ENCODE measurements around the gene ZNF365.

DNA sequence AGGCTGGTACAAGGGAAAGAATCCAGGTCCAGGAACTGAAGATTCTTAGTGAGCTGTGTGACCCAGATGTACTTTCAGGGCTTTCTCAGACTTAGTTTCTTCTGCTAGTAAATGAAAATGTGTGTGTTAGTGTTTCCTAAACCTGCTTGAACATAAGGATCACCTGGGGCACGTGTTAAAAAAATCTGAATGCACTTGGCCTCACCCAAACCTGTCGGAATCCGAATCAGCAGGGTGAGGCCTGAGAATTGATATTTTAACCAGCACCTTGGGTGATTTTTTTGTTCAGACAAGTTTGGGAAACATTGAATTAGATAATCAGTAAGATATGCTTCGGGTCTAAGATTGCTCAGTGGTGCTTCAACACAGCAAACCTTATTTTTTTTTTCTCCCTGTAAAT lies 59.7 kb downstream of the ZNF365 start:
- TF ChIP-seq, protein P1, sequence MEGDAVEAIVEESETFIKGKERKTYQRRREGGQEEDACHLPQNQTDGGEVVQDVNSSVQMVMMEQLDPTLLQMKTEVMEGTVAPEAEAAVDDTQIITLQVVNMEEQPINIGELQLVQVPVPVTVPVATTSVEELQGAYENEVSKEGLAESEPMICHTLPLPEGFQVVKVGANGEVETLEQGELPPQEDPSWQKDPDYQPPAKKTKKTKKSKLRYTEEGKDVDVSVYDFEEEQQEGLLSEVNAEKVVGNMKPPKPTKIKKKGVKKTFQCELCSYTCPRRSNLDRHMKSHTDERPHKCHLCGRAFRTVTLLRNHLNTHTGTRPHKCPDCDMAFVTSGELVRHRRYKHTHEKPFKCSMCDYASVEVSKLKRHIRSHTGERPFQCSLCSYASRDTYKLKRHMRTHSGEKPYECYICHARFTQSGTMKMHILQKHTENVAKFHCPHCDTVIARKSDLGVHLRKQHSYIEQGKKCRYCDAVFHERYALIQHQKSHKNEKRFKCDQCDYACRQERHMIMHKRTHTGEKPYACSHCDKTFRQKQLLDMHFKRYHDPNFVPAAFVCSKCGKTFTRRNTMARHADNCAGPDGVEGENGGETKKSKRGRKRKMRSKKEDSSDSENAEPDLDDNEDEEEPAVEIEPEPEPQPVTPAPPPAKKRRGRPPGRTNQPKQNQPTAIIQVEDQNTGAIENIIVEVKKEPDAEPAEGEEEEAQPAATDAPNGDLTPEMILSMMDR (IDR thresholded peaks at IDR 0.05), result no peak
- TF ChIP-seq POLR2A (IDR thresholded peaks at IDR 0.05) (no peak), POLR2AphosphoS5 (IDR thresholded peaks at IDR 0.05; ENCODE audit: insufficient read depth in 1 of 2, low read depth in 1 of 2) (no peak)

All from vagina (tissue), 2 donors.